GM12878 (cell line): ENCODE measurements around the gene DOK4. TPM values are rescaled to one million over a fixed set of nuclear protein-coding genes. Genes with fewer than 3 reads are reported as not detected.

ENCODE experiments used
- ATAC-seq: fragments of 200-7000 bp; cut with Tn5 transposase; 3 replicates; pipeline ENCODE4 v1.9.1; 2020; ENCODE audit warnings: mild to moderate bottlenecking, moderate library complexity
- BruUV-seq: library from RNA; stranded (reverse); fragments of 400-500 nt; replicated peaks from 2 replicates; lab custom pipeline; 2021; lab: Mats Ljungman, UMichigan
- CTCF ChIA-PET: fragments of 300-600 bp; sonication (Branson Sonifier 250); formaldehyde crosslinking; extraction: SDS; loops from one replicate; lab custom pipeline; 2021; ENCODE audit warnings: inconsistent platforms; lab: Yijun Ruan, JAX
- POLR2A ChIA-PET: fragments of 350-600 bp; formaldehyde crosslinking; extraction: SDS; loops from one replicate; lab custom pipeline; 2021; ENCODE audit warnings: inconsistent platforms; lab: Charles Lee
- RAD21 ChIA-PET: fragments of 300-600 bp; sonication (Branson Sonifier 250); formaldehyde crosslinking; loops from one replicate; lab custom pipeline; 2023; ENCODE audit warnings: antibody characterized with exemption; ENCODE audit not compliant: unreplicated experiment; lab: Charles Lee
- SMC1A ChIA-PET: fragments of 300-600 bp; sonication (Branson Sonifier 250); formaldehyde crosslinking; loops from one replicate; lab custom pipeline; 2023; ENCODE audit not compliant: unreplicated experiment, uncharacterized antibody; lab: Charles Lee
- DNase-seq: peaks from one replicate; pipeline ENCODE4 v3.0.0-alpha.2; 2011; ENCODE audit warnings: low read depth, low spot score
- FAIRE-seq: peaks from 3 replicates; lab custom pipeline; 2011; peaks lifted over from hg19 to GRCh38; lab: Jason Lieb, UNC
- H2AFZ ChIP-seq: 2 replicates; pipeline ENCODE4 v1.6.0; 2011; ENCODE audit warnings: low read depth, low read length, control low read depth; ENCODE audit not compliant: control insufficient read depth
- H3K27ac ChIP-seq: 2 replicates; pipeline ENCODE4 v1.5.1; 2011; ENCODE audit warnings: control low read depth; ENCODE audit not compliant: control insufficient read depth, insufficient read depth
- H3K27me3 ChIP-seq, 2 experiments: replicated peaks in 1 of 2; 2 replicates each; pipeline versions ENCODE4 v1.6.0 to v1.6.1; 2011; ENCODE audit warnings: low read length in 1 of 2; ENCODE audit not compliant: control insufficient read depth in 2 of 2, insufficient read depth in 2 of 2
- H3K36me3 ChIP-seq, 2 experiments: 2 replicates each; pipeline ENCODE4 v1.5.1; 2011; ENCODE audit warnings: low read length in 1 of 2; ENCODE audit not compliant: control insufficient read depth in 2 of 2, insufficient read depth in 2 of 2
- H3K4me1 ChIP-seq: 2 replicates; pipeline ENCODE4 v1.6.1; 2011; ENCODE audit warnings: mild to moderate bottlenecking, low read length, moderate library complexity, mixed read lengths; ENCODE audit not compliant: control insufficient read depth, insufficient read depth
- H3K4me2 ChIP-seq: 2 replicates; pipeline ENCODE4 v1.6.0; 2011; ENCODE audit warnings: control low read depth; ENCODE audit not compliant: control insufficient read depth, insufficient read depth
- H3K4me3 ChIP-seq: fragments of 200-600 bp; sonication (generic); 2 replicates; pipeline ENCODE4 v1.5.1; 2016
- H3K79me2 ChIP-seq: 2 replicates; pipeline ENCODE4 v1.6.0; 2011; ENCODE audit warnings: low read length; ENCODE audit not compliant: control insufficient read depth, insufficient read depth
- H3K9ac ChIP-seq: 2 replicates; pipeline ENCODE4 v1.8.0; 2011; ENCODE audit warnings: low read length, control low read depth, mixed read lengths; ENCODE audit not compliant: control insufficient read depth, insufficient read depth
- H3K9me3 ChIP-seq: replicated peaks from 3 replicates; pipeline ENCODE4 v1.5.1; 2011; ENCODE audit warnings: mild to moderate bottlenecking, low read length; ENCODE audit not compliant: control insufficient read depth, insufficient read depth
- H4K20me1 ChIP-seq: 2 replicates; pipeline ENCODE4 v1.6.0; 2011; ENCODE audit not compliant: control insufficient read depth, insufficient read depth
- BHLHE40 ChIP-seq, 2 experiments: fragments of 450-650 bp in 1 of 2; IDR thresholded peaks; 2 replicates each; pipeline ENCODE4 v1.6.1; 2011 to 2017; ENCODE audit warnings: low read depth in 2 of 2, borderline replicate concordance in 1 of 2, improper control_type of control experiment in 1 of 2, low read length in 1 of 2, mild to moderate bottlenecking in 1 of 2
- CTCF ChIP-seq, 3 experiments: IDR thresholded peaks in 2 of 3; conservative IDR thresholded peaks in 1 of 3; 2 replicates each; pipeline ENCODE4 v1.5.1; 2011; ENCODE audit warnings: low read depth in 3 of 3, low read length in 3 of 3, mild to moderate bottlenecking in 3 of 3, control low read depth in 2 of 3, moderate library complexity in 2 of 3, inconsistent platforms in 1 of 3, mixed read lengths in 1 of 3; ENCODE audit not compliant: control insufficient read depth in 2 of 3, insufficient read depth in 1 of 3; ENCODE audit errors: extremely low read depth in 1 of 3
- DPF2 ChIP-seq: fragments of 450-650 bp; IDR thresholded peaks from 2 replicates; pipeline ENCODE4 v1.6.1; 2017; ENCODE audit warnings: mild to moderate bottlenecking
- FOS ChIP-seq: IDR thresholded peaks from 3 replicates; pipeline ENCODE4 v1.6.1; 2011; ENCODE audit warnings: borderline replicate concordance; ENCODE audit not compliant: insufficient read length; ENCODE audit errors: extremely low read depth
- FOXM1 ChIP-seq: IDR thresholded peaks from 2 replicates; pipeline ENCODE4 v1.6.1; 2012; ENCODE audit warnings: low read depth, mild to moderate bottlenecking, inconsistent platforms, low read length, moderate library complexity
- HDGF ChIP-seq: fragments of 450-650 bp; IDR thresholded peaks from 2 replicates; pipeline ENCODE4 v1.6.1; 2016; ENCODE audit warnings: antibody characterized with exemption
- IKZF1 ChIP-seq: fragments of 450-650 bp; conservative IDR thresholded peaks from 2 replicates; pipeline ENCODE4 v1.6.1; 2017; ENCODE audit warnings: antibody characterized with exemption, mild to moderate bottlenecking
- IKZF2 ChIP-seq, 2 experiments: fragments of 450-650 bp; IDR thresholded peaks; 2 replicates each; pipeline ENCODE4 v1.6.1; 2017; ENCODE audit warnings: mild to moderate bottlenecking in 2 of 2, moderate library complexity in 2 of 2
- MAX ChIP-seq: IDR thresholded peaks from 2 replicates; pipeline ENCODE4 v1.6.1; 2012; ENCODE audit warnings: low read depth, low read length, improper control_type of control experiment
- RAD21 ChIP-seq: IDR thresholded peaks from 2 replicates; pipeline ENCODE4 v1.6.1; 2011; ENCODE audit warnings: mild to moderate bottlenecking, low read depth, low read length, moderate library complexity; ENCODE audit not compliant: insufficient read depth
- SMC3 ChIP-seq: IDR thresholded peaks from 2 replicates; pipeline ENCODE4 v1.6.1; 2011; ENCODE audit warnings: low read length, improper control_type of control experiment, borderline replicate concordance
- WGBS: methylation state at CpG from one replicate; pipeline ENCODE4 v1.1.6; 2016; ENCODE audit warnings: low lambda C conversion rate; ENCODE audit not compliant: insufficient replicate concordance, insufficient coverage; ENCODE audit errors: missing lambda C conversion rate; 5-methylcytosine and 5-hydroxymethylcytosine counted together
- in situ Hi-C: fragments of 300-500 bp; cut with MboI; formaldehyde crosslinking; loops from 9 replicates; pipeline ENCODE4 v1.14.3; 2018; ENCODE audit warnings: mixed read lengths
- intact Hi-C: fragments of 100-400 bp; cut with micrococcal nuclease; formaldehyde crosslinking; loops from one replicate; pipeline ENCODE4 v1.14.2; 2022; ENCODE audit not compliant: unreplicated experiment
- polyA plus RNA-seq, 11 experiments: library from polyadenylated mRNA; depleted of rRNA in 4 of 11; unstranded in 6 of 11; stranded (reverse) in 5 of 11; fragments of >200 nt; fragmentation: Nextera tagmentation in 4 of 11; fragmentation: Illumina TruSeq in 1 of 11; extraction: Ambion mirVana in 4 of 11; extraction: Trizol in 1 of 11; gene quantifications; 1 replicate in 1 of 11; 2 replicates in 10 of 11; pipeline versions ENCODE4 v1.2.1 to v1.2.3, GENCODE V29; 2011 to 2016; ENCODE audit warnings: inconsistent platforms in 2 of 11, missing spikeins in 2 of 11, low read depth in 1 of 11
- total RNA-seq, 4 experiments: library from RNA; depleted of rRNA in 3 of 4; stranded (reverse); fragments of >200 nt in 3 of 4; fragmentation: Illumina TruSeq in 1 of 4; extraction: Trizol in 1 of 4; gene quantifications; 2 replicates each; pipeline versions ENCODE4 v1.2.1 to v1.2.3, GENCODE V29; 2013 to 2021
- TF ChIP-seq, protein P1 (sequence below): fragments of 450-650 bp; IDR thresholded peaks from 2 replicates; pipeline ENCODE4 v1.6.1; 2016; ENCODE audit warnings: mild to moderate bottlenecking

Gene DOK4
- total and polyA plus RNA-seq, 10 of the 15 experiments (the other 5 are each of a cell fraction or from before 2014, with no cell fraction given): 0.20 to 7.0 (median 2.4) TPM; not detected in 1

DNA sequence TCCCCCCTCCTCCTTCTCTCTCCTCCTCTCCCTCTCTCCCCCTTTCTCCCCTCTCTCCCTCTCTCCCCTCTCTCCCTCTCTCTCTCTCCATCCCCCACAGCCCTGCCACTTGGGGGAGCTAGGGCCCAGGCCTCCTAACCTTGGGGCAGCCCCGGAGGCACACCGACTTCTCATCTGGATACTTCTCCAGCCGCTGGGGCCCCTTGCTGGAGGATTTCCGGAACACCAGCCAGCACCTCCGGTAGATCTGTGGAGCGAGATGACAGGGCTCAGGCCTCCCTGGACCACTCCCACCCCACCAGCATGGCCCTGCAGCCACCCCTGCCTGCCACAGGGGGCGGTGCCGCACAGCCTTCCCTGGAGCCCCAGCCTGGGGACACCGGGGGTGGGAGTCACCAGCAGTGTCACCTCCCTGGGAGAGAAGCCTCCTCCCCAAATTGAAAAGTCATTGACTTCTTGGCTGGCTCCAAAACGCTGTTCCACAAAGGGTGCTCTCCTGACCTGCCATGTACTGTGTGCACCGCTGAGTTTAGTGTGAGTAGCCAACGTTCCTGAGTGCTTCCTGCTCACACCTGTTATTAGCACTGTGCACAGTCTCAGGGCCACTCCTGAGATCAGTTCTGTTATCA lies 10.5 kb downstream of the DOK4 start:
- FAIRE-seq (peak; percentile 74), ATAC-seq (peak; percentile 96), DNase-seq (no peak)
- TF ChIP-seq FOS (no peak), MAX (no peak), RAD21 (peak; percentile 54), HDGF (0 out of 2 replicates have a peak, but pooled peaks have one; percentile 40), IKZF1 (0 out of 2 replicates have a peak, but pooled peaks have one; percentile 25), BHLHE40 (IDR thresholded peaks at IDR 0.05; ENCODE audit: borderline replicate concordance in 1 of 2, low read depth in 2 of 2, low read length in 1 of 2) (0 out of 4 replicates have a peak, but pooled peaks of 1 of the 2 experiments have one; percentile 8), CTCF (IDR thresholded peaks at IDR 0.05 in 2 of 3, conservative IDR thresholded peaks at IDR 0.05 in 1 of 3; ENCODE audit: control insufficient read depth in 2 of 3, extremely low read depth in 1 of 3, insufficient read depth in 1 of 3, low read depth in 3 of 3, low read length in 3 of 3) (peak; percentile 43 to 75 (median 73)), IKZF2 (IDR thresholded peaks at IDR 0.05) (peak in 1 of 2 experiments; percentile 37; a peak in 1 of 4 replicates), FOXM1 (no peak), DPF2 (0 out of 2 replicates have a peak, but pooled peaks have one; percentile 18), SMC3 (peak; percentile 4; the same call in 1 of the 2 replicates)
- TF ChIP-seq, protein P1, sequence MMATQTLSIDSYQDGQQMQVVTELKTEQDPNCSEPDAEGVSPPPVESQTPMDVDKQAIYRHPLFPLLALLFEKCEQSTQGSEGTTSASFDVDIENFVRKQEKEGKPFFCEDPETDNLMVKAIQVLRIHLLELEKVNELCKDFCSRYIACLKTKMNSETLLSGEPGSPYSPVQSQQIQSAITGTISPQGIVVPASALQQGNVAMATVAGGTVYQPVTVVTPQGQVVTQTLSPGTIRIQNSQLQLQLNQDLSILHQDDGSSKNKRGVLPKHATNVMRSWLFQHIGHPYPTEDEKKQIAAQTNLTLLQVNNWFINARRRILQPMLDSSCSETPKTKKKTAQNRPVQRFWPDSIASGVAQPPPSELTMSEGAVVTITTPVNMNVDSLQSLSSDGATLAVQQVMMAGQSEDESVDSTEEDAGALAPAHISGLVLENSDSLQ: 0 out of 2 replicates have a peak, but pooled peaks have one; percentile 24
- intact Hi-C loops: loop anchor here (1.0 kb wide), 1 partner anchor 43 kb away; no protein-coding TSS in a partner anchor
- BruUV-seq: no TSS peak
- Histone ChIP-seq H3K4me3 (no peak overlapping the region), H3K27me3 (no peaks in the 10 kb centered on the region), H3K9ac (no peak overlapping the region), H3K9me3 (no peaks in the 10 kb centered on the region), H2AFZ (peak overlapping the region; percentile 20), H3K36me3 (peaks cover 2 to 9% of the 10 kb centered on the region in 2 experiments; a peak in 3 of 4 replicates), H3K79me2 (no peaks in the 10 kb centered on the region), H3K27ac (no peak overlapping the region), H4K20me1 (no peaks in the 10 kb centered on the region), H3K4me1 (peaks cover 16% of the 10 kb centered on the region), H3K4me2 (peak overlapping the region; percentile 40)
- ChIA-PET POLR2A (interaction anchor here (0.6 kb wide), 1 partner anchor 228 kb away, joined by 3 read pairs; no protein-coding TSS in a partner anchor), CTCF (interaction anchor here (0.8 to 3.3 kb wide), 9 partner anchors 12 to 323 kb away, joined by 3 to 20 read pairs (median 5); partner anchors contain the start of gene POLR2C), RAD21 (interaction anchor here (0.6 to 1.2 kb wide), 5 partner anchors 11 to 173 kb away, joined by 3 read pairs; partner anchors contain the start of gene ADGRG5), SMC1A (interaction anchor here (0.9 to 1.7 kb wide), 4 partner anchors 11 to 47 kb away, joined by 3 to 11 read pairs (median 6); partner anchors contain the start of gene DOK4)
- 0% methylated on average over 12 of the region's 12 CpGs for WGBS
- in situ Hi-C loops: no loop called here
